Neuron (in vitro differentiated cells): ENCODE measurements around the gene ORM2.

ENCODE experiments used
- H2AFZ ChIP-seq: one replicate; pipeline ENCODE4 v1.6.1; 2013; ENCODE audit warnings: low read depth, mild to moderate bottlenecking, inconsistent platforms, low read length, moderate library complexity
- H3K27me3 ChIP-seq: one replicate; pipeline ENCODE4 v1.6.1; 2013; ENCODE audit warnings: low read length; ENCODE audit not compliant: insufficient read depth
- H3K36me3 ChIP-seq: one replicate; pipeline ENCODE4 v1.6.1; 2013; ENCODE audit warnings: low read length; ENCODE audit not compliant: insufficient read depth
- H3K4me1 ChIP-seq: one replicate; pipeline ENCODE4 v1.6.1; 2013; ENCODE audit warnings: low read length; ENCODE audit not compliant: insufficient read depth
- H3K4me3 ChIP-seq: 2 replicates; pipeline ENCODE4 v1.5.1; 2013; ENCODE audit warnings: mild to moderate bottlenecking, low read length, moderate library complexity
- H3K9me3 ChIP-seq: one replicate; pipeline ENCODE4 v1.6.1; 2013; ENCODE audit warnings: low read length

ORM2 gene

DNA sequence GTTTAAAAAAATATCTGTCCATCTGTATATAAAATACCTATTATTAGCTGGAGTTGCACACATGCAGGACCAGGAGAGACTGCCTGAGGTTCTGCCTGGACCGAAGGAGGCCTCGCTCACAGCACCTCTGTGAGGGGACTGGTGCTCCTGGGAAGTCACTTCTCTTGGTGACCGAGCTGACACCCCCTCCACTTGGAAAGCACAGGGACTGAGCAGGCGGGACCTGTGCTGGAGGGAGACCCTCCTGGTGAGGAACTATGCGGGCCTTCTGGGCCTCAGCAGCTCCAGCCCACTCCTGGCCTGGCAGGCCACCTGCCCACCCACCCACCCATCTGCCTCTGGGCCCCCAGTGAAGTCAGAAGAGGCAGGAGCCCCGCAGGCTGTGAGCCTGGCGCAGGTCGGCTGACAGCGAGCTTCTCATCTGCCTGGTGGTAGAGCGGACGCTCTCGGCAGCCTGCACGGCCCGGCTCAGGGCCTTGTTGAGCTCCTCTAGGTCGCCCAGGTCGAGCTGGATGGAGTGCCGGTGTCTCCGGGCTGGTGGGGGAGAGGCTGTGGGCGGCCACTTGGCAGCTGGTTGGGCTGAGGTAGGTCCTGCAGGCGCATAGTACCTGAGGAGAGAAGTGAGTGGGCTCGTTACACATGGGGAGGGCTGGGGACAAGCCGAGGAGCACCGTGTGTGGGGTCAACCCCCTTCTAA lies 7.2 kb downstream of the ORM2 start:
- no peaks in the 10 kb centered on the region for H3K9me3 ChIP-seq
- peaks cover 7% of the 10 kb centered on the region for H3K36me3 ChIP-seq
- H2AFZ ChIP-seq, result no peak overlapping the region
- H3K4me1 ChIP-seq, result no peaks in the 10 kb centered on the region
- no peak overlapping the region for H3K4me3 ChIP-seq
- H3K27me3 ChIP-seq, result no peaks in the 10 kb centered on the region

DNA sequence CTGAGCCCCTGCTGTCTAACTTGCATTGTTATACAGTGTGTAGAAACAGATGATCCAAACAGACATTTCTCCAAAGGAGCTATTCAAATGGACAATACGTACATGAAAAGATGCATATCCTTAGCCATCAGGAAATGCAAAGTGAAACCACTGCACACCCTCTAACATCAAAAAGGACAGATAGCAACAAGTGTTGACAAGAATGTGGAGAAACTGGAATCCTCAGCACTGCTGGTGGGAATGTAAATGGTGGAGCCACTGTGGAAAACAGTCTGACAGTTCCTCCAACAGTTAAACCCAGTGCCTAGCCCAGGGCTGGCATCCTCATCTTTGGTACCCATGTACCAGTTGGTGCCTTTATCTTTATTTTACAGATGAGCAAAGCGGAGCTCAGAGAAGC lies 8.5 kb downstream of the ORM2 start:
- no peak overlapping the region for H2AFZ ChIP-seq
- no peak overlapping the region for H3K4me3 ChIP-seq
- H3K4me1 ChIP-seq, result no peaks in the 10 kb centered on the region
- peaks cover 7% of the 10 kb centered on the region for H3K36me3 ChIP-seq
- H3K9me3 ChIP-seq, result no peaks in the 10 kb centered on the region
- no peaks in the 10 kb centered on the region for H3K27me3 ChIP-seq

DNA sequence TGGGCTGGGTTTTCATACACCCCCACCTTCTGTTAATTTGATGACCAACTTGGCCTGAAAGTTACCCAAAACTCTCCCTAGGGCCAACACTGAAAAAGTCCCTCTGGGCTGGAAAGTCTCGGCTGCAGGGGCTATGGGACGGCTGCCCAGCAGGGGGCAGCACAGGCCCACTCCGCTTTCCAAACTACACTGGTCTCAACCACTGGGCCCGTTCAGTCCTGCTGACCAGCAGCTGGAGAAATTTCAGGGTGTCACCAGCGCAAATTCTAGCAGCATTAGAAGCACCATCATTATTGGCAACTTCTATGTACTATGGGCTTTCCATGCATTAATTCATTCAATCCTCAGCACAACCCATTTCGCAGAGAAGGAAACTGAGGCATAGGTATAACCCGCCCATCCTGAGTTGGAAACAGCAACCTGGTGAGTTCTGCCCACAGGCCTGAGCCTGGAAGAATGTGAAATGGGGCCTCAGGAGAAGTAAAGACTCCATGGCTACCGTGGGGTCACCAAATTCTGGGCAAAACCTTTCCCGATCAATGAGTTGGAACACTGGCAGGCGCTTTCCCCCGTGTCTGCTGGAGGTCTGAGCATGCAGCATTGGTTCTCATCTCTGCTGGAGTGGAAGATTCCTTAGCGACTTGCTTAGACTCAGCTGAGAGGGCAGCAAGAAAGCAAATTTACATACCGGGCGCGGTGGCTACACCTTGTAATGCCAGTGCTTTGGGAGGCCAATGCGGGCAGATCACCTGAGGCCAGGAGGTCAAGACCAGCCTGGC lies 9.7 kb downstream of the ORM2 start:
- Histone ChIP-seq H3K4me3 (no peak overlapping the region), H3K9me3 (no peaks in the 10 kb centered on the region), H3K27me3 (no peaks in the 10 kb centered on the region), H3K4me1 (no peaks in the 10 kb centered on the region), H2AFZ (no peak overlapping the region), H3K36me3 (peaks cover 7% of the 10 kb centered on the region)

DNA sequence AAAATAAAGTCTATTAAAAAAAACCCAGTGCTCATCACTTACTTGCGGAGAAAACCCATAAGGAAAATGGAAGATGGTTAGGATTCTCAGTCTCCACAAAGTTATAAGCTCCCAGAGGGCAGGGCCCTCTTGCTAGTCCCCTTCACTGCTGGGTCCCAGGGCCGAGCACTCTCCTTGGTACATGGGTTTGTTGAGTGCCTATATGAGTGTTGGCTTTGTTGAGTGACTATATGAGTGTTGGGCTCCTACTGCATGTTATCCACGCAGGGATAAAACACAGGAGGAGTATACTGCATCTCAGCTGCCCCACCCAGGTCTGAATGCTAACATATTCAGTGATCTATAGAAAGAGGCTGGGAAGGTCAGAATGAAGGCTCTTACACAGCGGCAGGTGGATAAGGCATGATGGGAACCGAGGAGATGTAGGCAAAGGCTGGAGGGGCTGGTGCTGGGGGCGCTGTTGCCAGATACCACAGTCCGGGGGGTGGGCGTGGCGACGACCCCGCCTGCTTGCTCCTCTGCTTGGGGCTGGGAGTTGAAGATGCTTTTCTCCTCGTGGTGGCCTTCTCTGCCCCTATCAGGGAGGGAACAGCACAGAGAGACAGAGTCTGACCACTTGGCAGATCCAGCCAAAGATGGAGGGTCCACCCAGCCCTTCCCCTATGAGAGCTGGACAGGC lies 11.6 kb downstream of the ORM2 start:
- Histone ChIP-seq H3K9me3 (no peaks in the 10 kb centered on the region), H3K36me3 (peaks cover 14% of the 10 kb centered on the region), H3K4me1 (no peaks in the 10 kb centered on the region), H2AFZ (no peak overlapping the region), H3K27me3 (no peaks in the 10 kb centered on the region), H3K4me3 (no peak overlapping the region)

DNA sequence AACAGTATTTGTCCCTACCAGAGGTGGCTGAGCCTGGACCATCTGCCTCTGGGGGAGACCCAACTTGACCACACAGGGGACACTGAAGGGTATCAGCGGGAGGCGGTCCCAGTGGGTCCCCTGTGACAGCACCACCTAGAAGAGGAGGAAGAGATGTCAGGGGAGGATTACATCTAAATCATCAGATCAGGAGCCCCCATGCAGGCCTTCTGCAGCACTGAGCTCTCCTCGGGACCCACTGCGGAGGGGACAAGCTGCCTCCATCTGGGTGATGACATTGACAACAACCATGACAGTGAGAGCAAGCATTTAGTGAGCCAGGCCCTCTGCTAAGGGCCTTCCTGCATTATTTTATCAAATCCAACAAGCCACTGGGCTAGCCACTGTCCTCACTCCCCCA lies 12.3 kb downstream of the ORM2 start:
- Histone ChIP-seq H3K36me3 (peaks cover 20% of the 10 kb centered on the region), H3K27me3 (no peaks in the 10 kb centered on the region), H3K4me3 (no peak overlapping the region), H3K9me3 (no peaks in the 10 kb centered on the region), H3K4me1 (no peaks in the 10 kb centered on the region), H2AFZ (no peak overlapping the region)

DNA sequence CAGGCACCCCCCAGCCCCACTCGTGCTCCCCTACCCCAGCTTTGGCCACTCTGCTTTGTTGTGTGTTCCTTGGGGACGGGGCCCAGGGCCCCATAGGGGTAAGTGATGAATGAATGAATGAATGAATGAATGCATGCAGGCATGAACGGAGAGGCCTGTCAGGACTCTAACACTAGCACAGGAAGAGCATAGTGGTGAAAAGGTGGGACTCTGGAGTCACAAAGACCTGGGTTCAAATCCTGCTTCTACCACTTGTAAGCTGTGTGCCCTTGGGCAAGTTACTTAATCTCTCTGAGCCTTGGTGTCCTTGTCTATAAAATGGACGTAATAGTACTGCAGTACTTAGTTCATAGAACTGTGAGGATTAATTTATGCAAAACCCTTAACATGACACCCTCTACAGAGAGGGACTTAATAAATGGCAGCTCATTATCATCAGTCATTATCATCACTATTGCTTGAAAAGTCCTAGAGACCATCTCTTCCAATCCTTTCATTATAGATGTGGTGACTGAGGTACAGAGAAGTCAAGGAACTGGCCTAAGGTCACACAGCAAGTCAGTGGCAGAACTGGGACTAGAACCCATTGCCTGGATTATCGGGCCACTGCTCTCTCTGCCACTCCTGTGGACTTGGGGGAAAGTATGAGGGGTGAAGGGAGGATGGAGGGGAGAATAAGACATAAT lies 13.2 kb downstream of the ORM2 start:
- H3K4me1 ChIP-seq, result no peaks in the 10 kb centered on the region
- H2AFZ ChIP-seq, result no peak overlapping the region
- no peak overlapping the region for H3K4me3 ChIP-seq
- H3K27me3 ChIP-seq, result no peaks in the 10 kb centered on the region
- peaks cover 20% of the 10 kb centered on the region for H3K36me3 ChIP-seq
- H3K9me3 ChIP-seq, result no peaks in the 10 kb centered on the region

DNA sequence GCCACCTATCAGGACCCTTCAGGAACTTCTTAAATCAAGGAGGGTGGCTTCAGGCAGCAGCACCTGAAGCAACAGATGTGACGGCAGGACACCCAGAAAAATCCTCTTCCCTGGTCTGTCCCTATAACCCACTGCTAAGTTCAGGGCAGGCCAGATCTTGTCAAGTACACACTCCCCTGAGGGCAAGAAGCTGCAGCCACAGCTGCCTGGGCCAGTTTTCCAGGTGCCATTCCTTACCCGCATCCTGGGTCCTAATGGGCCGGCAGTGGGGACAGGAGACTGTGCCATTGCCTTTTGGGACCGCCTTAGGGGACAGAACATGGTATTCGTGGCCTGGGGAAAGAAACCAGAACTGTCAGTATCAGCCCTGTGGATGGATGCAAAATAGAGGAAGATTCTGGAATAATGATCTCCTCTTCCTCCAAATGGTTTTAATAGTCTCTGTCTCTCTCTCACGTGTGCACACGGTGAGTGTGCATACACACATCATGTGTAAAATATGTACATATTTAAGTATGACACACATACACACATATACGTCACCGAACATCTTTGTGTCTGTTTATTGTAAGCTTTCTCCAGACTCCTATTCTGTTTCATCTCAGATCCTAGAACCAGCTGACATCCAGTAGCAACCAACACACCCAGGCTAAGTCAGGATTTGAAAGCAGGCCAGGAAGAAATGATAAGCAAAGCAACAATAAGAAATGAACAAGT lies 14.0 kb downstream of the ORM2 start:
- Histone ChIP-seq H3K27me3 (no peaks in the 10 kb centered on the region), H3K36me3 (peaks cover 16% of the 10 kb centered on the region), H3K9me3 (no peaks in the 10 kb centered on the region), H3K4me1 (peaks cover 2% of the 10 kb centered on the region), H2AFZ (no peak overlapping the region), H3K4me3 (no peak overlapping the region)

DNA sequence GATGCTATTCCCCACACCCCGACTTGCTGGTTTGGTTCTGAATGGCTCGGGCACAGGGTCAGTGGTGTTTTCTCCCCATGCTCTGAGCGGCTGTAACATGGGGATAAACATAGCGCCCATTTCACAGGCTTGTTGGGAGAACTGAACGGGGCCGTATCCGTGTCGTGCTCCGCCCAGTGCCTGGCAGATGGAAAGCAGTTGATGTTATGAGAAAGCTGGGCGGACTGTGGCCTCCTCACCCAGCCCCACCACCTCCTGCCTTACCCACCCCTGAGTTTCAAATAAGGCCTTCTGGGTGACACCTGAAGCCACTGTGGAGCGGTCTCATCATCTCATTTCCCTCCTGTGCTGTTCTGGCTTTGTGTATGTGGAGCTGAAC lies 14.5 kb downstream of the ORM2 start:
- no peaks in the 10 kb centered on the region for H3K27me3 ChIP-seq
- H2AFZ ChIP-seq, result no peak overlapping the region
- peaks cover 16% of the 10 kb centered on the region for H3K36me3 ChIP-seq
- no peaks in the 10 kb centered on the region for H3K9me3 ChIP-seq
- peaks cover 6% of the 10 kb centered on the region for H3K4me1 ChIP-seq
- no peak overlapping the region for H3K4me3 ChIP-seq

DNA sequence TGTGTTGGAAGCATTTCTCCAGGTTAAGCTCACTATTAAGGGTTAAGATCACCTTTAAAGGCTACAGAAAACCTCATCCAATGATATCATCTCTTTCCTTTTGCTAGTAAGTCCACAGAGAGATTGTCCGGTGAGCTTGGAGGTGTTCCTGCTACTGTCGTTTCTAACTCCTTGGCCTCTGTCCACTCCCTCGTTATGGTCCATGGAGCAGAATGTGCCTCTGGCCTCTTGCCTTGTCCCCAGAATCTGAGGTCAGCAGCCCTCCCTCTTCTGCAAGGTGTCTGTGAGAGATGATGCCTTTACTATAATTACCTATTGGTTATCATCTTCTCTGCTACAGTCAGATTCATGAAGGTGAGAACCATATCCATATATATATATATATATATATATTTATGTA lies 15.0 kb downstream of the ORM2 start:
- Histone ChIP-seq H3K4me1 (peaks cover 10% of the 10 kb centered on the region), H3K9me3 (no peaks in the 10 kb centered on the region), H3K4me3 (no peak overlapping the region), H3K36me3 (peaks cover 17% of the 10 kb centered on the region), H2AFZ (no peak overlapping the region), H3K27me3 (no peaks in the 10 kb centered on the region)

DNA sequence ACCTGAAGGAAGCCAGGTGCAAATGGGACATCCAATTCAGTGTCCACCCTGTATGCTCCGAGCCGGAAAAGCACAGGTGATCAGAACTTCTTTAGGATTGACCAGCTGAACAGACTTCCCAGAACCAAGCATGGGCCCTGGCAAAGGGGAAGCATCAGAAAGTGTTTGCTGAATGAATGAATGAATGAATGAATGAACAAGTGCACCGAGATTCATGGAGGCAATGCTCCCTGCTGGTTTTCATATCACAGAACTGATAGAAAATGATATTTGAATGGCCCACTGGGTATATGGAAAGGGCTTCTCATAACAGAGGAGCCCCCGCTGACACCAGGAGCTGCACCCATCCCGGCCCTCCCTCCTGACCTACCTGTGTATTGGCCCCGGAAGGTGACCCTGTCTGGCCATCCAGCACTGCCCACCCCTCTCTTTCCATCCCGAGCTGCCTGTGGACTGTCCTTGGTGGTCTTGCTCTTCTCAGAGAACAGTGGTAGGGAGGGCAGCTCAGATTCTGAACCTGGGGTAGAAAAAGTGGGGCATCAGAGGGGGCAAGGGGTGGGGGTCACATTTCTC lies 15.9 kb downstream of the ORM2 start:
- no peak overlapping the region for H3K4me3 ChIP-seq
- H2AFZ ChIP-seq, result no peak overlapping the region
- peaks cover 22% of the 10 kb centered on the region for H3K36me3 ChIP-seq
- H3K9me3 ChIP-seq, result no peaks in the 10 kb centered on the region
- peaks cover 10% of the 10 kb centered on the region for H3K4me1 ChIP-seq
- H3K27me3 ChIP-seq, result no peaks in the 10 kb centered on the region

DNA sequence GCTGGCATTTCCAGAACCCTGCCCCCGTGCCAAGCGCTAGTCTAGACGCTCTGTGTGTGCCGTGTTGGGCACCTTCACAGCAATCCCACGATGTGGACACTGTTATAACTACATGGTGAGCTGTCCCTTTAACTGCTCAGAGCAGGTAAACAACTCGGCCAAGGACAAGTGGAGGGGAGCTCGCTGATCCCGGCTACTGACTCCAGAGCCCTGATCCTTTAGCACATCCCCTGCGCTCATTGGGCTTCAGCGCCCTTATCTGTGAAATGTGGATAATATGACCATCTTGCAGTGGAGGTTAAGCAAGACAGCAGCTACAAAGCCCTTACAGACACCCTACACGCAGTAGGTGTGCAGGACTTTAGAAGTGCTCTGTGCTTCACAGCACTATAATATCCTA lies 16.5 kb downstream of the ORM2 start:
- H3K36me3 ChIP-seq, result peaks cover 23% of the 10 kb centered on the region
- peaks cover 10% of the 10 kb centered on the region for H3K4me1 ChIP-seq

DNA sequence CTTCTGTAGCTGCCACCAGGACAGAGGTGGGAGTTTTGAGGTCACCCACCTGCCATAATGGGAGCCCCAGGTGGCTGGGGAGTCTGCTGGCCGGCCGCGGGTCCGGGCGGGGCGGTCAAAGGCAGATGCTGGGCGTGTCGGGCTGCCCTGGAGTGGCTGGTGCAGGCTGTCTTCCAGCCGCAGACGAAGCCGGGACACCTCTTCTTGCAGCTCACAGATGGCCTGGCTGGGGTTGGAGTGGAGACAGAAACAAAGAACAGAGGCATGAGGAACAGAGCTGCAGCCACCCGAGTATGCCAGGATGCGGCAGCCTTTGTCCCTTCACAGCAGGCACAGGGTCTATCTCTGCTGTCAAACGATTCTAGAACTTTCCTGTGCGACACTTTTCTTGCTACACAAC lies 18.0 kb downstream of the ORM2 start:
- no peak overlapping the region for H2AFZ ChIP-seq
- H3K4me3 ChIP-seq, result no peak overlapping the region
- H3K9me3 ChIP-seq, result no peaks in the 10 kb centered on the region
- H3K4me1 ChIP-seq, result peaks cover 10% of the 10 kb centered on the region
- no peaks in the 10 kb centered on the region for H3K27me3 ChIP-seq
- H3K36me3 ChIP-seq, result peaks cover 20% of the 10 kb centered on the region

More for the DNA sequence above, 16.5 kb downstream of the ORM2 start:
- Histone ChIP-seq H3K27me3 (no peaks in the 10 kb centered on the region), H2AFZ (no peak overlapping the region), H3K9me3 (no peaks in the 10 kb centered on the region), H3K4me3 (no peak overlapping the region)
